ENCODE measurements around the gene PPM1H.

Gene PPM1H

DNA sequence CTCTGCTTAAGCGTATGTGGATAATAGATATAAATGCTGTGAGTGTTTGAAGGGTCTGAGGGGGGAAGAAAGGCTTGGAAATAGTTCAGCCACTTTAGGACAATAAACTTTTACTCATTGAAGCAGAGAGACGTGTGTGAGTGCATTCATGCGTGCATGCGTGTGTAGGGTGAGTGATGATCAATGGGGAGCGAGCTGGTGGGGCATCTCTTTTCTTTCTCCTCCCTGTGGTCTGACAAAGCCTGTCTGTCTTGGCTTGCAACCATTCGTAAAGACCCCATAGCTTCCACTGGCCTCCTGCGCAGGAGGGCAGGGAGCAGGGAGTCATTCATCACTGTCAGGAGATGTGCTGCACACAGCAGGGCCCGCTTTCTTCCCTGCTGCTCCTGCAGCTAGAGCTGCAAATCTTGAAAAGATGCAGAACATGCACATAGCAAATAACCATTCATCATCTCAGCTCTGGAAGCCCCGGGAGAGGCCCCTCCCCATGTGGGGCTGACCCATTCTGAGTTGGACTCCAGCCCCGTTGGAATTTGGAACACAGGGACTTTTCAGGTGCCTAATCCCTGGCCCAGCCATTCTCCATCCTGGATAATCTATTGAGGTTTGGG is 223.2 kb downstream of the PPM1H start:
- no peak for DNase-seq

- no peak for DNase-seq
Observed at GRCh38 chr12:62709311-62709710, 225.6 kb downstream of the PPM1H start.

GRCh38 chr12:62707939-62708338 is 227.0 kb downstream of the PPM1H start:
- no peak for DNase-seq

- no peak for DNase-seq
Observed at GRCh38 chr12:62705846-62706245, 229.1 kb downstream of the PPM1H start.

DNA sequence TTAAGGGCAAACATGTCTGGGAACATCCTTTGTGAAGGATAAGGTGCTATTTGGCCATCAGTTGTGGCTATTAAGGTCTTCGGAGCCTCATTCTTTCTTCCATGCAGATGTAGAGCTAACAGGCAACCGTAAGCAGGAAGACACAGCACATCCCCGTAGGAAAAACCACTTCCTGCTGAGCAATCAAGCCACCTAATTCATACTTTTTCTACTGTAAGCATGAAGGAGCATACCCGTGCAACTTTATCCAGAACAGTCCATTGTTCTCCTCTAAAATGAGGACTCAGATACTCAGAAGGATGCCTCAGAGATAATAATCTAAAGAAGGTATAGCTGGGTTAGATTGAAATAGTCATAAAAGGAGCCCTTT is 232.0 kb downstream of the PPM1H start:
- peak in 1 of 4 experiments; percentile 31 for DNase-seq

DNA sequence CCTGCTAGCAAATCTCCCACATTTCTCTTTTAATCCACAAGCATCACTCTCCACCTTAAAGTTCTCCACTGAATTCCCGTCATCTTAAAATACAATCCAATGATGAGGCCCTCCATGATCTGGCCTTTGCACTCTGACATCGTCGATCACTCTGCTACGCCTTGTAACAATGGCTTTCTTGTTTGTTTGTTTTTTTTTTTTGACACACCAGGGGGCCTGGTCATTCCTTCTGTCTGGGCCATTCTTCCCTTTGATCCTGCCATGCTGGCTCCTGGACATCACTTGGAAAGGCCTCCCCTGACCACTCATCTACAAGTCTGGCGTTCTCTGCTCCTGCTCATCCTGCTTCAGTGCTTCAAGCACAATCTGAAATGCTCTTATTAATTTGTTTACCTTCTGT is 233.5 kb downstream of the PPM1H start:
- no peak for DNase-seq

GRCh38 chr12:62700091-62700880 is 234.7 kb downstream of the PPM1H start:
- no peak for DNase-seq

GRCh38 chr12:62698701-62699101 is 236.2 kb downstream of the PPM1H start:
- DNase-seq = no peak

GRCh38 chr12:62697893-62698292 is 237.1 kb downstream of the PPM1H start:
- DNase-seq = no peak

GRCh38 chr12:62695696-62696095 is 239.3 kb downstream of the PPM1H start:
- no peak for DNase-seq

DNA sequence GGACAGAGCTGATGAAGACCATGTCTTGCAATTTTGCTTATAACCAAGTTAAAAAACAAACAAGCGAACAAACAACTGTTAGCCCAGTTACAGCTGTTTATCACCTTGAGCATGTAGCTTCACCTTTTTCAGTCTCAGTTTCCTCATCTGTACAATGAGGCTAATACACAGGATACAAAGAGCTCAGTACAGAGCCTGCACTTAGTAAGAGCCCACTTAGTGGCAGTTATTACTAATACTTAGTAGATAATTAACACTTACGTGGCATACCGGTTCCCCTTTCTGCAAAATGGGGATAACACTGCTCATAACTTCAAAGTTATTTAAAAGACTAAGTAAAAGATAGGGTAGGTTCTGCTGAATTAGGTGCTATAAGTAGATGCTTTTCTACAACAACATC is 240.3 kb downstream of the PPM1H start:
- DNase-seq = no peak

DNA sequence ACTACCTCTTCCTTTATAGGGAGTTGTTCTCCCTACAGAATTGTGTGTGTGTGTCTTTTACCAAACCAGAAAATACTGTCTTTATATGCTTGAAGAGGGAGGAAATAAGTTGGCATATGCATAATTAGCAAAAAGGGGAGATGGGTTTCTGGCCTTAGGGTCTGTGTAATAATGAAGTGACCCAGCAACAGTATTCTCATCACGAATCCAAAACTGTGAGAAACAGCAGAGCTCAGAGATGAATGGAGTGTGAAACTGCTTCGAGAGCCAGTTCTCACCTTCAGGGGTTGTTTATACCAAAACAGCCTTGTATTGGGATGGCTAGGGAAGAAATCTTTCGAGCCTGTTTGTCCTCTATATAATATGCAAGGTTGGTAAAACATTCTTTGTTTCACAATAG is 240.8 kb downstream of the PPM1H start:
- no peak for DNase-seq

DNA sequence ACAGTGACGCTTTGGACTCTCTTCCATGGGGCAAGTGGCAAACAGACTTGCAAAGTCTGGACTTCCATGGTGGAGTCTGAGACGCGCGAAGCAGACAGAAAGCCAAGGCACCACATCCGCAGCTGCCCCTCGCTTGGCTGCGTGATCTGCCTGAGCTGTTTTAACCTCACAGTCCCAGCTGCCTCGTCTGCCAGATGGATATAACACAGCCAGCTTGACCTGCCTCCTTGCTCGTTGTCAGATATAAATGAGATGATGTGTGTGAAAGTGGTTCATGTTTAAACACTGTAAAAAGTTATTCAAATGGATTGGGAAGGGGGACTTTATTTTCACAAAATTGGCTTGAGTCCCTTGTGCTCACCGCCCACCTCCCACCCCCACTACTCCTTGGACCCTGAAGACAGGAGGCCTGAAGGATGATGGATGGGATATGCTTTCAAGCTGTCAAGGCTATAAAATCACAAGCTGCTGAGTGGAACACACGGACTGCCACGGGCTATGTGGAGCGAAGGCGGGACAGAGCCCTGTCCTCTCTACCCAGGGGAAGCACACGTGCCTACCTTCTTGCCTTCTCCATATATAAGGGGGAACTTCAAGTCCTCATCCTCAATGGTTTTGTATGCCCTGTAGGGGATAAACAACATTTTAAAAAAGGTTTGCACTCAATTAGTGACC is 241.4 kb downstream of the PPM1H start:
- DNase-seq = no peak

GRCh38 chr12:62692884-62693283 is 242.1 kb downstream of the PPM1H start:
- no peak for DNase-seq

GRCh38 chr12:62691309-62691708 is 243.6 kb downstream of the PPM1H start:
- no peak for DNase-seq

DNA sequence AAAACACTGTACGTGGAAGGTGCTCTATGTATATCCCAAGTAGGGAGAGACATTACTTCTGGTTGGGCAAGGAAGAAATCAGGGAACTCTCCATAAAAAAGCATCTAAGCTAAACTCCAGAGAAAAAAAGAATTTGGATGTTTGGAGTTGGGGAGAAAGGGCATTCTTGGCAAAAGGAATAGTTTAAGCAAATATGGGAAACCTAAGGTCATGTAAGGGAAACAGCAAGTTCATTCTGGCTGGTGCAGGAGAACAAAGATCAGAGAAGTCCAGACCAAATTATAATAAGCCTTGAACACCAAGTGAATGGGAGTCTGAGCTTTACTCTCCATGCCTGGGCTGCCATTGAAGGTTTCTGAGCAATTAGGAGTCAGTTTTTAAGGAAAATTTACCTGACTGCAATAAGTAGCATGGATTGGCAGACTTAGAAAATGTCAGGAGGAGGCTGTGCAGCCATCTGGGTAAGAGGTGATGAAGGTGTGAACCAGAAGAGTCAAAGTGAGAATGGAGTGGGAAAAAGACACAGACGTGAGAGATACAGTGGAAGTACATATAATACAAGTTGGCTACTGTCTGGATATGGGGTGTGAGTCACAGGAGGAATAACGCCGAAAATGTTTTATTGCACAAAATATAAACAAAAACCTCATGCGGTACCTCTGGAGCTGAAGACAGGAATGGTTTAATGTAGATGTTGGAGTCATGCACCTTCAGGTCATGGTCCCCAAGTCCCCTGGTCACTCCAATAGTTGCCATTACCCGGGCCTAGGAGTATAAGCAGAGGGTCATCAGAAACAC is 245.7 kb downstream of the PPM1H start:
- DNase-seq = no peak

- no peak for DNase-seq
Observed at GRCh38 chr12:62686938-62687337, 248.0 kb downstream of the PPM1H start.

DNA sequence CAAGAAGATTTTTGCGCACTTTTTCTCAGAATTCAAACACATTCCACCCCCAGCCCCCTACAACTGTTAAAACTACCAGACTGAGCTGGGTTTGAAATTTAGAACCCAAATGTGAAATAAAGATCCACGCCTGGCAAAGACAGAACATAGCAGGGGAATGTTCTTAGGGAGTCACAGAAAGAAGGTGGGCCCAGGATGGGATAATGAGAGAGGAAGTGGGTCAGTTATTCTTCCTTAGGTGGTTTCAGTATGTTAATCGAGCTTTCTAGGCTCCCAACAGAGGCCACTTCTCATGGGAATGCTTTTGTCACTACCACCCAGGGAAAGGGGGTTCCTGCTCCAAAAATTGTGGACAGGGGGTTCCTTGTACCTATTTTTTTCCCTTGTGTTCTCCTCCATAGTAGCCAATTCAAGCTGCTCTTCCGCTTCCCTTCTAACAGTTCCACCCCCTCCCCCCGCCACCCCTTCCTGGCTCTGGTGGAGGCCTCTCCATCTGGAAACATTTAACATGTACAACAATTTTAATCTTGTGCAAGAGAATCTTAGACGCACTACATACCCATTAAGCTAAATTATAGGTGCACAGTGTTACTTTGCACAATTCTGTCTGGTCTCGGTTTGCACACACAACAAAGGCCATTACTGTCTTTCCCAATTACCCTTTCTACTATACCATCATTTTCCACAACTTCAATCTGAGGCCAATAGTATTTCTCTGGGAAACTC is 250.2 kb downstream of the PPM1H start:
- DNase-seq = no peak

GRCh38 chr12:62683776-62684569 is 251.0 kb downstream of the PPM1H start:
- DNase-seq = no peak

GRCh38 chr12:62681306-62681705 is 253.6 kb downstream of the PPM1H start:
- no peak for DNase-seq

- DNase-seq = no peak
Observed at GRCh38 chr12:62679608-62680007, 255.3 kb downstream of the PPM1H start.

DNA sequence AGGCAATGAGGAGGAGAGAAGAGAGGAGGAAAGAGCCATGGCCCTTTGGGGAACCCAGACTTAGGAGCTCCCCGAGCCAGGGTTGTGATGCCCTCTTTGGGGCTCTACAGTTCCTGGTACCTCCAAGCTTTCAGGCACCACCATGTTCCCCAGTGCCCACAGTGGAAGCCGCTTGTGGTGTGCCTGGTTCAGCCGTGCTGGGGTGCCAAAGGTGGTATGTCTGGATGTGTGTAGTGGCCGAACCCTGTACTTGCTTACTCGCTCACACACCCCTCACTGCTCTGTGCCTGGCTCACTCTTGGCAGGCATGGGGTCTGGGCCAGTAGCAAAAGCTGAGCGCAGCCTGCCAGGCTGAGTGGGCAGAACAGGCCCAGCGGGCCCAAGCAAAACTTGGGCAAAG is 257.6 kb downstream of the PPM1H start:
- no peak for DNase-seq
